HepG2 (cell line): ENCODE data around the gene SOCS1. TPM values are rescaled to one million over a fixed set of nuclear protein-coding genes. Genes with fewer than 3 reads are reported as not detected.

Source experiments
- AFF4 ChIP-seq: sonication (generic); formaldehyde crosslinking; IDR thresholded peaks from 2 replicates; pipeline ENCODE4 v1.4.0; 2020; ENCODE audit warnings: missing genetic modification reagents
- ASH2L ChIP-seq: fragments of 300-600, 200-600 bp; sonication (generic); IDR thresholded peaks from 2 replicates; pipeline ENCODE4 v1.7.0; 2017; ENCODE audit warnings: low read depth, mild to moderate bottlenecking, moderate library complexity, mixed read lengths, low read length; ENCODE audit not compliant: insufficient read length
- ATF1 ChIP-seq: IDR thresholded peaks from 2 replicates; pipeline ENCODE4 v1.6.1; 2016; ENCODE audit warnings: mild to moderate bottlenecking, control low read depth
- DNMT3B ChIP-seq: conservative IDR thresholded peaks from 2 replicates; pipeline ENCODE4 v1.6.1; 2016; ENCODE audit warnings: missing biosample characterization, control low read depth
- FOXM1 ChIP-seq: sonication (generic); formaldehyde crosslinking; IDR thresholded peaks from 2 replicates; pipeline ENCODE4 v1.5.0; 2020; ENCODE audit warnings: missing genetic modification reagents
- GLI4 ChIP-seq: sonication (generic); formaldehyde crosslinking; IDR thresholded peaks from 2 replicates; pipeline ENCODE4 v1.5.1; 2020; ENCODE audit warnings: missing genetic modification reagents, mild to moderate bottlenecking, moderate library complexity, borderline replicate concordance
- IKZF5 ChIP-seq: IDR thresholded peaks from 2 replicates; pipeline ENCODE4 v1.6.1; 2018; ENCODE audit warnings: missing genetic modification reagents, mild to moderate bottlenecking, missing compliant biosample characterization
- KLF11 ChIP-seq: IDR thresholded peaks from 2 replicates; pipeline ENCODE4 v1.6.1; 2016; ENCODE audit warnings: missing compliant biosample characterization
- MAFK ChIP-seq, 2 experiments: IDR thresholded peaks in 1 of 2; conservative IDR thresholded peaks in 1 of 2; 2 replicates each; pipeline ENCODE4 v1.6.1; 2011; ENCODE audit warnings: improper control_type of control experiment in 2 of 2, low read length in 2 of 2
- NCOR1 ChIP-seq: fragments of 200-600 bp; sonication (generic); IDR thresholded peaks from 2 replicates; pipeline ENCODE4 v1.7.0; 2017; ENCODE audit warnings: antibody characterized with exemption, low read length, borderline replicate concordance
- NFYC ChIP-seq: IDR thresholded peaks from 2 replicates; pipeline ENCODE4 v1.6.1; 2016; ENCODE audit warnings: missing genetic modification reagents, missing compliant biosample characterization
- PAX8 ChIP-seq: sonication (generic); formaldehyde crosslinking; IDR thresholded peaks from 2 replicates; pipeline ENCODE4 v1.8.0; 2022; ENCODE audit warnings: mild to moderate bottlenecking, missing genetic modification reagents, borderline replicate concordance
- RAD51 ChIP-seq: fragments of 450-650 bp; IDR thresholded peaks from 2 replicates; pipeline ENCODE4 v1.6.1; 2016; ENCODE audit warnings: borderline replicate concordance
- REXO4 ChIP-seq: sonication (generic); formaldehyde crosslinking; IDR thresholded peaks from 2 replicates; pipeline ENCODE4 v1.8.0; 2022; ENCODE audit warnings: missing genetic modification reagents, mild to moderate bottlenecking, borderline replicate concordance
- SATB2 ChIP-seq: sonication (generic); formaldehyde crosslinking; IDR thresholded peaks from 2 replicates; pipeline ENCODE4 v1.5.0; 2020; ENCODE audit warnings: missing genetic modification reagents
- SIN3A ChIP-seq: IDR thresholded peaks from 2 replicates; pipeline ENCODE4 v1.6.1; 2011; ENCODE audit warnings: low read depth, mild to moderate bottlenecking, control low read depth, low read length, borderline replicate concordance
- SP4 ChIP-seq: sonication (generic); formaldehyde crosslinking; IDR thresholded peaks from 2 replicates; pipeline ENCODE4 v1.8.1; 2023; ENCODE audit warnings: mild to moderate bottlenecking, missing genetic modification reagents
- ZBTB3 ChIP-seq: sonication (generic); formaldehyde crosslinking; IDR thresholded peaks from 2 replicates; pipeline ENCODE4 v1.4.0; 2020; ENCODE audit warnings: low read depth, mild to moderate bottlenecking, moderate library complexity, missing genetic modification reagents, borderline replicate concordance
- ZFP1 ChIP-seq: IDR thresholded peaks from 2 replicates; pipeline ENCODE4 v1.6.1; 2016
- ZFP62 ChIP-seq: sonication (generic); formaldehyde crosslinking; IDR thresholded peaks from 2 replicates; pipeline ENCODE4 v1.4.0; 2020; ENCODE audit warnings: missing genetic modification reagents
- ZNF446 ChIP-seq: sonication (generic); formaldehyde crosslinking; IDR thresholded peaks from 2 replicates; pipeline ENCODE4 v1.5.0; 2020; ENCODE audit warnings: mild to moderate bottlenecking, missing genetic modification reagents
- ZNF674 ChIP-seq: sonication (generic); formaldehyde crosslinking; IDR thresholded peaks from 2 replicates; pipeline ENCODE4 v1.5.0; 2020; ENCODE audit warnings: low read depth, mild to moderate bottlenecking, missing genetic modification reagents
- ZNF773 ChIP-seq: sonication (generic); formaldehyde crosslinking; IDR thresholded peaks from 2 replicates; pipeline ENCODE4 v1.4.0; 2020; ENCODE audit warnings: missing genetic modification reagents, borderline replicate concordance
- ZNF839 ChIP-seq: sonication (generic); formaldehyde crosslinking; IDR thresholded peaks from 2 replicates; pipeline ENCODE4 v1.4.0; 2020; ENCODE audit warnings: missing genetic modification reagents, mild to moderate bottlenecking, borderline replicate concordance
- ZSCAN9 ChIP-seq: IDR thresholded peaks from 2 replicates; pipeline ENCODE4 v1.6.1; 2016; ENCODE audit warnings: borderline replicate concordance
- polyA plus RNA-seq, 8 experiments: library from polyadenylated mRNA; depleted of rRNA in 3 of 8; stranded (reverse) in 7 of 8; unstranded in 1 of 8; fragments of >200 nt; fragmentation: Illumina TruSeq in 4 of 8; extraction: Trizol in 4 of 8; gene quantifications; 2 replicates each; pipeline versions ENCODE4 v1.2.1 to v1.2.3, GENCODE V29; 2011 to 2016; ENCODE audit warnings: low read depth in 4 of 8, missing spikeins in 1 of 8, mixed read lengths in 1 of 8; ENCODE audit not compliant: insufficient read depth in 1 of 8
- total RNA-seq, 5 experiments: library from RNA; depleted of rRNA; stranded (reverse); fragments of >200 nt; fragmentation: Illumina TruSeq; extraction: Trizol; gene quantifications; 2 replicates each; pipeline ENCODE4 v1.2.3, GENCODE V29; 2016; ENCODE audit warnings: low read depth in 1 of 5
- TF ChIP-seq, protein P1 (sequence below): sonication (generic); formaldehyde crosslinking; IDR thresholded peaks from 2 replicates; pipeline ENCODE4 v1.8.0; 2022; ENCODE audit warnings: mild to moderate bottlenecking, missing genetic modification reagents

Gene SOCS1
- total and polyA plus RNA-seq, 2 of the 13 experiments (the other 11 are each of a cell fraction or from before 2014, with no cell fraction given), result 5.3 to 6.3 TPM

DNA sequence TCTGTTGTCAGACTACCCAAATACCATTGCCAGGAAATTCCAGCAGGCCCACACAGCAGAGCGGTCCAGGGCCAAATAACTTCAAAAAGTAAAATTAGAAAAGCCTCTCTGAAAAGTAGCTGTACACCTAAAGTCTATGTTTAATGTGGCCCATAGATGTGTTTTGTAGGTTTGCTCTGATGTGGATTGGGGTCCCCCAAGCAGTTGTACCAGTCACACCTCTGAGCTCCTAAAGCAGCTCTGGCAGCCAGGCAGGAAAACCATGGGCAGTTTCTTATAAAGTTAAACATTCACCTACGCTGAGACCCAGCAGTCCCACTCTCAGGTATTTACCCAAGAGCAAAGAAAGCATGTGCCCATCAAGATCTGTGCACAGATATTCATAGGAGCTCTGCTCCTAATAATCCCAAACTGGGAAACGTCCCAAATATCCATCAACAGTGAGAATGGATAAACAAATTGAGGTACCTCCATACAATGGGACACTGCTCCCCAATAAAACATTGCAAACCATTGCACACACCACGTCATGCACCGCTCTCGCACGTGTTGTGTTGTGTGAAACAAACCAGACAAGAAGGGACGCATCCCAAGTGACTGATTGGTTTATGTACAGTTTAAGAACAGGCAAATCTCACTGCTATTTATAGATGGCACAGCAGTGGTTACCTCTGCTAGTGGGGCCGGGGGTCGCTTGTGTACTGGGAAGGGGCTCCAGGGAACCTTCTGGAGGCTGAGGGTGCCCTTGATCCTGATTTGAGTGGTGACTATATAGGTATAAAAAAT lies 40.9 kb upstream of the SOCS1 start (continued):
- TF ChIP-seq MAFK (conservative IDR thresholded peaks at IDR 0.05 in 1 of 2, IDR thresholded peaks at IDR 0.05 in 1 of 2; ENCODE audit: low read length in 2 of 2), result no peak
- TF ChIP-seq NFYC, result no peak
- peak; percentile 76 for TF ChIP-seq ZSCAN9 (CRISPR knock-in tag)
- TF ChIP-seq ZFP1 (CRISPR knock-in tag), result no peak
- TF ChIP-seq PAX8 (CRISPR knock-in tag), result peak; percentile 53; the same call in 1 of the 2 replicates
- no peak for TF ChIP-seq GLI4 (CRISPR knock-in tag)
- TF ChIP-seq ZFP62 (CRISPR knock-in tag), result no peak
- TF ChIP-seq ZNF674 (CRISPR knock-in tag), result no peak
- TF ChIP-seq, protein P1, sequence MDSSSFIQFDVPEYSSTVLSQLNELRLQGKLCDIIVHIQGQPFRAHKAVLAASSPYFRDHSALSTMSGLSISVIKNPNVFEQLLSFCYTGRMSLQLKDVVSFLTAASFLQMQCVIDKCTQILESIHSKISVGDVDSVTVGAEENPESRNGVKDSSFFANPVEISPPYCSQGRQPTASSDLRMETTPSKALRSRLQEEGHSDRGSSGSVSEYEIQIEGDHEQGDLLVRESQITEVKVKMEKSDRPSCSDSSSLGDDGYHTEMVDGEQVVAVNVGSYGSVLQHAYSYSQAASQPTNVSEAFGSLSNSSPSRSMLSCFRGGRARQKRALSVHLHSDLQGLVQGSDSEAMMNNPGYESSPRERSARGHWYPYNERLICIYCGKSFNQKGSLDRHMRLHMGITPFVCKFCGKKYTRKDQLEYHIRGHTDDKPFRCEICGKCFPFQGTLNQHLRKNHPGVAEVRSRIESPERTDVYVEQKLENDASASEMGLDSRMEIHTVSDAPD (CRISPR knock-in tag), result no peak
- peak; percentile 11; the same call in 1 of the 2 replicates for TF ChIP-seq ZNF446 (CRISPR knock-in tag)
- no peak for TF ChIP-seq REXO4 (CRISPR knock-in tag)
- TF ChIP-seq DNMT3B, result no peak
- TF ChIP-seq RAD51, result no peak
- no peak for TF ChIP-seq SIN3A
- TF ChIP-seq ASH2L, result peak; percentile 85
- no peak for TF ChIP-seq AFF4 (CRISPR knock-in tag)
- TF ChIP-seq IKZF5 (CRISPR knock-in tag), result peak; percentile 77
- no peak for TF ChIP-seq SATB2
- TF ChIP-seq ATF1, result peak; percentile 59; the same call in 1 of the 2 replicates
- TF ChIP-seq NCOR1, result no peak
- no peak for TF ChIP-seq SP4 (CRISPR knock-in tag)
- TF ChIP-seq FOXM1 (CRISPR knock-in tag), result no peak
- no peak; the same call in 1 of the 2 replicates for TF ChIP-seq KLF11 (CRISPR knock-in tag)
- 0 out of 2 replicates have a peak, but pooled peaks have one; percentile 58 for TF ChIP-seq ZBTB3
- no peak for TF ChIP-seq ZNF839 (CRISPR knock-in tag)
- no peak for TF ChIP-seq ZNF773 (CRISPR knock-in tag)
